Chondrocyte (in vitro differentiated cells): ENCODE measurements around the gene XRCC3. TPM values are rescaled to one million over a fixed set of nuclear protein-coding genes. Genes with fewer than 3 reads are reported as not detected.

Source experiments
- DNase-seq: peaks from one replicate; pipeline ENCODE4 v3.0.0; 2021; ENCODE audit warnings: mixed read lengths, low spot score
- H3K27ac Mint-ChIP-seq: one replicate; pipeline ENCODE4 v1.8.0; 2021; ENCODE audit warnings: mild to moderate bottlenecking, moderate library complexity, mixed read lengths; ENCODE audit not compliant: unreplicated experiment
- H3K27me3 Mint-ChIP-seq: 2 replicates; pipeline ENCODE4 v1.8.0; 2021; ENCODE audit warnings: low read depth, mixed read lengths
- H3K36me3 Mint-ChIP-seq: 2 replicates; pipeline ENCODE4 v1.8.0; 2021; ENCODE audit warnings: low read depth, mixed read lengths
- H3K4me1 Mint-ChIP-seq: 2 replicates; pipeline ENCODE4 v1.8.0; 2021; ENCODE audit warnings: low read depth, mild to moderate bottlenecking, mixed read lengths
- H3K4me3 Mint-ChIP-seq: one replicate; pipeline ENCODE4 v1.8.0; 2021; ENCODE audit warnings: mild to moderate bottlenecking, moderate library complexity, mixed read lengths; ENCODE audit not compliant: unreplicated experiment
- H3K9me3 Mint-ChIP-seq: 2 replicates; pipeline ENCODE4 v1.8.0; 2021; ENCODE audit warnings: low read depth, mixed read lengths
- CTCF ChIP-seq: fragments of 200-600 bp; sonication (generic); IDR thresholded peaks from 2 replicates; pipeline ENCODE4 v1.5.0; 2021; ENCODE audit warnings: antibody characterized with exemption, mild to moderate bottlenecking, moderate library complexity
- total RNA-seq: library from RNA; stranded (reverse); gene quantifications from 3 replicates; pipeline ENCODE4 v1.2.1, GENCODE V29; 2021

The XRCC3 gene
- total RNA-seq, 1 donor from 2014 or later, result 3.4 TPM

GRCh38 chr14:103725739-103726395 is 10.6 kb upstream of the XRCC3 start:
- Mint-ChIP-seq H3K4me3 (no peak overlapping the region), H3K36me3 (peaks cover 14% of the 10 kb centered on the region), H3K27ac (peak overlapping the region; percentile 49), H3K27me3 (no peaks in the 10 kb centered on the region), H3K4me1 (peaks cover 41% of the 10 kb centered on the region), H3K9me3 (no peaks in the 10 kb centered on the region)
- TF ChIP-seq CTCF, result no peak
- no peak for DNase-seq

- peak overlapping the region; percentile 95 for H3K27ac Mint-ChIP-seq
Observed at GRCh38 chr14:103725001-103725682, 9.9 kb upstream of the XRCC3 start.

GRCh38 chr14:103724116-103724515 is 8.9 kb upstream of the XRCC3 start:
- DNase-seq, result no peak
- no peak overlapping the region for H3K4me3 Mint-ChIP-seq
- peaks cover 51% of the 10 kb centered on the region for H3K4me1 Mint-ChIP-seq
- no peaks in the 10 kb centered on the region for H3K27me3 Mint-ChIP-seq
- no peaks in the 10 kb centered on the region for H3K9me3 Mint-ChIP-seq
- peak overlapping the region; percentile 95 for H3K27ac Mint-ChIP-seq
- peaks cover 8% of the 10 kb centered on the region for H3K36me3 Mint-ChIP-seq
- peak; percentile 40 for TF ChIP-seq CTCF

More at GRCh38 chr14:103725001-103725682, 9.9 kb upstream of the XRCC3 start:
- no peak for DNase-seq
- Mint-ChIP-seq H3K36me3 (peaks cover 14% of the 10 kb centered on the region), H3K27me3 (no peaks in the 10 kb centered on the region), H3K9me3 (no peaks in the 10 kb centered on the region), H3K4me1 (peaks cover 43% of the 10 kb centered on the region), H3K4me3 (no peak overlapping the region)
- TF ChIP-seq CTCF, result no peak

GRCh38 chr14:103723748-103724081 is 8.5 kb upstream of the XRCC3 start:
- no peak for DNase-seq
- no peaks in the 10 kb centered on the region for H3K9me3 Mint-ChIP-seq
- TF ChIP-seq CTCF, result no peak
- peak overlapping the region; percentile 95 for H3K27ac Mint-ChIP-seq
- H3K36me3 Mint-ChIP-seq, result peaks cover 5% of the 10 kb centered on the region
- no peak overlapping the region for H3K4me3 Mint-ChIP-seq
- peaks cover 54% of the 10 kb centered on the region for H3K4me1 Mint-ChIP-seq
- no peaks in the 10 kb centered on the region for H3K27me3 Mint-ChIP-seq

- Mint-ChIP-seq H3K36me3 (peaks cover 2% of the 10 kb centered on the region), H3K27ac (peak overlapping the region; percentile 96), H3K27me3 (no peaks in the 10 kb centered on the region), H3K4me1 (peaks cover 75% of the 10 kb centered on the region), H3K4me3 (peak overlapping the region; percentile 28), H3K9me3 (no peaks in the 10 kb centered on the region)
- DNase-seq, result no peak
- no peak for TF ChIP-seq CTCF
Observed at GRCh38 chr14:103721334-103722120, 6.3 kb upstream of the XRCC3 start.
